Retinal pigment epithelial cell (primary cell): ENCODE results near the gene U2SURP.
"Not testable (repeated sequence)": the region's sequence is repeated elsewhere in the genome, so short reads cannot be mapped to it uniquely, and the experiment has no call there.

ENCODE experiments used
- DNase-seq: peaks from one replicate; pipeline ENCODE4 v3.0.0-alpha.2; 2010; ENCODE audit warnings: low read depth
- H3K4me3 ChIP-seq: 2 replicates; pipeline ENCODE4 v1.5.1; 2011; ENCODE audit warnings: mild to moderate bottlenecking, low read length, control low read depth, moderate library complexity
- CTCF ChIP-seq: conservative IDR thresholded peaks from 2 replicates; pipeline ENCODE4 v1.5.1; 2011; ENCODE audit warnings: low read depth, low read length, control low read depth, inconsistent platforms

Gene U2SURP

GRCh38 chr3:143016321-143016972, 15.1 kb downstream of the U2SURP start:
- no peak overlapping the region for H3K4me3 ChIP-seq
- no peak for DNase-seq
- TF ChIP-seq CTCF: peak; percentile 50

- no peak for DNase-seq
- TF ChIP-seq CTCF: no peak
- H3K4me3 ChIP-seq: no peak overlapping the region
Measured at GRCh38 chr3:143024351-143024960, 23.1 kb downstream of the U2SURP start.

- no peak overlapping the region for H3K4me3 ChIP-seq
- TF ChIP-seq CTCF: no peak
- no peak for DNase-seq
Measured at GRCh38 chr3:143031327-143031726, 30.0 kb downstream of the U2SURP start.

- DNase-seq: peak; percentile 43
- peak; percentile 8 for TF ChIP-seq CTCF
- not testable (repeated sequence) for H3K4me3 ChIP-seq
Measured at GRCh38 chr3:143031796-143032387, 30.5 kb downstream of the U2SURP start.

GRCh38 chr3:143035466-143036211, 34.3 kb downstream of the U2SURP start:
- no peak for TF ChIP-seq CTCF
- DNase-seq: no peak
- no peak overlapping the region for H3K4me3 ChIP-seq

- no peak for DNase-seq
- no peak for TF ChIP-seq CTCF
- H3K4me3 ChIP-seq: no peak overlapping the region
Measured at GRCh38 chr3:143036557-143036956, 35.2 kb downstream of the U2SURP start.

GRCh38 chr3:143037867-143038266, 36.5 kb downstream of the U2SURP start:
- TF ChIP-seq CTCF: peak; percentile 9

More at GRCh38 chr3:143037867-143038266, 36.5 kb downstream of the U2SURP start:
- no peak overlapping the region for H3K4me3 ChIP-seq
- no peak for DNase-seq
